GM23248 (cell line): ENCODE data around the gene BUB1B.

Source experiments
- EZH2 ChIP-seq: fragments of 200-600 bp; sonication (generic); IDR thresholded peaks from 2 replicates; pipeline ENCODE4 v1.6.1; 2018; ENCODE audit warnings: antibody characterized with exemption, mild to moderate bottlenecking; ENCODE audit not compliant: insufficient read depth, poor library complexity, severe bottlenecking
- EZH2phosphoT487 ChIP-seq: fragments of 200-600 bp; sonication (generic); IDR thresholded peaks from 2 replicates; pipeline ENCODE4 v1.6.1; 2018; ENCODE audit warnings: antibody characterized with exemption, moderate library complexity, mild to moderate bottlenecking, low read depth; ENCODE audit not compliant: insufficient read depth

DNA sequence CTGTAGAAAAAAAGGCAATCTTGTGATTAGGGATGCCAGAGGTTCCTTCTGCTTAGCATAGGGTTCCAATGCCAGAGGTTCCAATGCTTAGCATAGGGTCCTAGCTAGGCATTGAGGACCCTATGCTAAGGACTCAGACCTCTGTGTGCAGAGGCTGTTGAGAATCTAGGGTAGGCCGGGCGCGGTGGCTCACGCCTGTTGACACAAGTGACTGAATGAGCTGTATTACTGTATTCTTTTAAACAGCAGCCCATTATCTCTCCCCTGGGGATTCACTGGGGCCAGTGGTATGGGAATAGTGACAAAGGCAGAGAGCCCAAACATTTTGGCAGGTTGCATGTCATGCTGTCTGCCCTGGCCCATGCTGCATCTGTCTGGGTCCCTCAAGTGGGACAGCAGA lies 94.2 kb downstream of the BUB1B start:
- TF ChIP-seq EZH2 (no peak), EZH2phosphoT487 (no peak)
